Ascending aorta (tissue), 2 donors: ENCODE data around the gene PMP22. TPM values are rescaled to one million over a fixed set of nuclear protein-coding genes. Genes with fewer than 3 reads are reported as not detected.

Experiments used
- DNase-seq, 2 donors: peaks; one replicate each; pipeline ENCODE4 v3.0.0-alpha.2; 2019; ENCODE audit warnings: low spot score in 2 of 2
- H3K27ac ChIP-seq, 2 donors: fragments of 200-600 bp; sonication (generic); one replicate each; pipeline ENCODE4 v1.5.1; 2016 to 2017; ENCODE audit warnings: mild to moderate bottlenecking in 1 of 2
- H3K27me3 ChIP-seq: fragments of 200-600 bp; sonication (generic); one replicate; pipeline ENCODE4 v1.5.1; 2017
- H3K36me3 ChIP-seq, 2 donors: fragments of 200-600 bp; sonication (generic); one replicate each; pipeline ENCODE4 v1.5.1; 2016
- H3K4me1 ChIP-seq, 2 donors: fragments of 200-600 bp; sonication (generic); one replicate each; pipeline ENCODE4 v1.5.1; 2016 to 2017; ENCODE audit warnings: mild to moderate bottlenecking in 1 of 2
- H3K4me3 ChIP-seq, 2 donors: fragments of 200-600 bp; sonication (generic); one replicate each; pipeline ENCODE4 v1.5.1; 2016 to 2017; ENCODE audit warnings: mild to moderate bottlenecking in 1 of 2
- H3K9me3 ChIP-seq, 2 donors: fragments of 200-600 bp; sonication (generic); one replicate each; pipeline ENCODE4 v1.5.1; 2016
- CTCF ChIP-seq, 3 experiments: fragments of 200-600 bp in 2 of 3; fragments of 450-650 bp in 1 of 3; sonication (generic) in 2 of 3; IDR thresholded peaks; one replicate each; pipeline ENCODE4 v1.5.1; 2016 to 2019; ENCODE audit warnings: antibody characterized with exemption in 3 of 3, mild to moderate bottlenecking in 1 of 3, moderate library complexity in 1 of 3
- intact Hi-C: fragments of 100-400 bp; cut with DNase I; formaldehyde crosslinking; loops from one replicate; pipeline ENCODE4 v1.15.1; 2023
- total RNA-seq: library from RNA; depleted of rRNA; stranded (reverse); fragments of >200 nt; gene quantifications from one replicate; pipeline ENCODE4 v1.1.0, GENCODE V29; 2016

Gene PMP22
- total RNA-seq, 1 donor from 2014 or later: 199 TPM

GRCh38 chr17:15263206-15263579 lies 1.9 kb downstream of the PMP22 start:
- Histone ChIP-seq H3K4me1 (peaks cover 2 to 18% of the 10 kb centered on the region in 2 donors), H3K36me3 (peaks cover 10 to 12% of the 10 kb centered on the region in 2 donors), H3K9me3 (no peaks in the 10 kb centered on the region), H3K27me3 (no peaks in the 10 kb centered on the region), H3K27ac (peak overlapping the region; percentile 98 to 99), H3K4me3 (peak overlapping the region; percentile 82 to 94)
- peak; percentile 84 to 96 for DNase-seq
- intact Hi-C loops: loop anchor here (1.0 kb wide), 1 partner anchor 147 kb away; no protein-coding TSS in a partner anchor
- TF ChIP-seq CTCF (IDR thresholded peaks at IDR 0.05): no peak

GRCh38 chr17:15262291-15263205 lies 2.6 kb downstream of the PMP22 start:
- peak; percentile 74 to 94 for DNase-seq
- no peaks in the 10 kb centered on the region for H3K9me3 ChIP-seq
- no peaks in the 10 kb centered on the region for H3K27me3 ChIP-seq
- H3K4me1 ChIP-seq: peaks cover 9 to 24% of the 10 kb centered on the region in 2 donors
- peak overlapping the region; percentile 82 to 94 for H3K4me3 ChIP-seq
- peak in 1 of 3 experiments; percentile 32 for TF ChIP-seq CTCF (IDR thresholded peaks at IDR 0.05)
- H3K27ac ChIP-seq: peak overlapping the region; percentile 98 to 99
- H3K36me3 ChIP-seq: peaks cover 16 to 18% of the 10 kb centered on the region in 2 donors
- intact Hi-C loops: loop anchor here (1.0 kb wide), 1 partner anchor 148 kb away; no protein-coding TSS in a partner anchor

- H3K27me3 ChIP-seq: no peaks in the 10 kb centered on the region
- peaks cover 16 to 21% of the 10 kb centered on the region in 2 donors for H3K36me3 ChIP-seq
- no peak for DNase-seq
- peaks cover 13 to 29% of the 10 kb centered on the region in 2 donors for H3K4me1 ChIP-seq
- no peaks in the 10 kb centered on the region for H3K9me3 ChIP-seq
- H3K4me3 ChIP-seq: peak overlapping the region; percentile 82 to 94
- intact Hi-C loops: loop anchor here (2.0 kb wide), 2 partner anchors 195 to 737 kb away; partner anchors contain the start of genes TTC19 and ZSWIM7
- no peak for TF ChIP-seq CTCF (IDR thresholded peaks at IDR 0.05)
- H3K27ac ChIP-seq: peak overlapping the region; percentile 98 to 99
These were observed 3.3 kb downstream of the PMP22 start for GRCh38 chr17:15261802-15262290.

- DNase-seq: peak in 1 of 2 donors; percentile 83
- H3K4me1 ChIP-seq: peaks cover 15 to 33% of the 10 kb centered on the region in 2 donors
- peak overlapping the region; percentile 82 to 94 for H3K4me3 ChIP-seq
- H3K9me3 ChIP-seq: no peaks in the 10 kb centered on the region
- peaks cover 17 to 26% of the 10 kb centered on the region in 2 donors for H3K36me3 ChIP-seq
- intact Hi-C loops: loop anchor here (2.0 kb wide), 2 partner anchors 195 to 737 kb away; partner anchors contain the start of genes TTC19 and ZSWIM7
- no peak for TF ChIP-seq CTCF (IDR thresholded peaks at IDR 0.05)
- H3K27ac ChIP-seq: peak overlapping the region; percentile 98 to 99
- H3K27me3 ChIP-seq: no peaks in the 10 kb centered on the region
These were observed 3.8 kb downstream of the PMP22 start for GRCh38 chr17:15261258-15261801.

GRCh38 chr17:15260376-15261257 lies 4.5 kb downstream of the PMP22 start:
- H3K9me3 ChIP-seq: no peaks in the 10 kb centered on the region
- H3K4me1 ChIP-seq: peaks cover 19 to 33% of the 10 kb centered on the region in 2 donors
- peak overlapping the region; percentile 82 to 94 for H3K4me3 ChIP-seq
- TF ChIP-seq CTCF (IDR thresholded peaks at IDR 0.05): peak; percentile 46 to 96 (median 58)
- intact Hi-C loops: loop anchor here (1.0 to 2.0 kb wide), 3 partner anchors 196 to 738 kb away; partner anchors contain the start of genes TTC19 and ZSWIM7
- H3K36me3 ChIP-seq: peaks cover 24 to 27% of the 10 kb centered on the region in 2 donors
- H3K27ac ChIP-seq: peak overlapping the region; percentile 98 to 99
- DNase-seq: peak; percentile 26 to 92
- no peaks in the 10 kb centered on the region for H3K27me3 ChIP-seq
